ENCODE results near the gene SLBP.

Gene SLBP

GRCh38 chr4:1722551-1723118, 10.5 kb upstream of the SLBP start:
- DNase-seq (ENCODE audit: low read depth), result no peak
- peak overlapping the region; percentile 67 for H3K4me3 ChIP-seq (replicated peaks; ENCODE audit: low read depth, low read length)
- no peak for TF ChIP-seq CTCF (IDR thresholded peaks at IDR 0.05; ENCODE audit: low read length, missing control alignments)

GRCh38 chr4:1721666-1722550, 9.8 kb upstream of the SLBP start:
- H3K4me3 ChIP-seq (replicated peaks; ENCODE audit: low read depth, low read length), result peak overlapping the region; percentile 67
- DNase-seq (ENCODE audit: low read depth), result no peak
- no peak for TF ChIP-seq CTCF (IDR thresholded peaks at IDR 0.05; ENCODE audit: low read length, missing control alignments)

- peak; percentile 92 for DNase-seq (ENCODE audit: low read depth)
- no peak for TF ChIP-seq CTCF (IDR thresholded peaks at IDR 0.05; ENCODE audit: low read length, missing control alignments)
- peak within 1 kb of the TSS; percentile 67 for H3K4me3 ChIP-seq (replicated peaks; ENCODE audit: low read depth, low read length)
Measured at GRCh38 chr4:1721003-1721665, 9.0 kb upstream of the SLBP start, which contains the start of the genes TACC3 and TMEM129. TACC3 (plus strand) TSS chr4:1721521; CDS start chr4:1723422, 1,901 bp downstream. TMEM129 (minus strand) TSS chr4:1721323; CDS start chr4:1720837, 486 bp downstream.

- peak; percentile 31 for DNase-seq (ENCODE audit: low read depth)
- H3K4me3 ChIP-seq (replicated peaks; ENCODE audit: low read depth, low read length), result peak overlapping the region; percentile 67
- TF ChIP-seq CTCF (IDR thresholded peaks at IDR 0.05; ENCODE audit: low read length, missing control alignments), result no peak
Measured at GRCh38 chr4:1720163-1720983, 8.3 kb upstream of the SLBP start.

GRCh38 chr4:1718095-1718850, 6.2 kb upstream of the SLBP start:
- DNase-seq (ENCODE audit: low read depth), result no peak
- no peak overlapping the region for H3K4me3 ChIP-seq (replicated peaks; ENCODE audit: low read depth, low read length)
- no peak for TF ChIP-seq CTCF (IDR thresholded peaks at IDR 0.05; ENCODE audit: low read length, missing control alignments)

Measured in fibroblast of pulmonary artery (primary cell).